ENCODE results near the gene TEX101.
"Not testable (repeated sequence)": the region's sequence is repeated elsewhere in the genome, so short reads cannot be mapped to it uniquely, and the experiment has no call there.

The TEX101 gene

GRCh38 chr19:43393501-43393900 is 21.2 kb upstream of the TEX101 start:
- peak; percentile 79; the same call in 1 of the 2 replicates for TF ChIP-seq ZNF664 (tag by site-specific recombination; IDR thresholded peaks at IDR 0.05)
- peaks cover 26% of the 10 kb centered on the region for H3K4me1 ChIP-seq (ENCODE audit: control insufficient read depth, insufficient read depth, low read length)
- H3K36me3 ChIP-seq (ENCODE audit: control insufficient read depth in 2 of 2, insufficient read depth in 1 of 2, low read length in 2 of 2); H3K9me3 ChIP-seq (ENCODE audit: control insufficient read depth, insufficient read depth, low read depth, low read length); CTCF ChIA-PET; H3K27ac ChIP-seq (ENCODE audit: extremely low read depth, low read depth, low read length); H3K4me3 ChIP-seq (ENCODE audit: low read depth, low read length): not testable (repeated sequence)
- POLR2A ChIA-PET = interaction anchor here (0.6 kb wide), 1 partner anchor 10 kb away, joined by 3 read pairs; no protein-coding TSS in a partner anchor

DNA sequence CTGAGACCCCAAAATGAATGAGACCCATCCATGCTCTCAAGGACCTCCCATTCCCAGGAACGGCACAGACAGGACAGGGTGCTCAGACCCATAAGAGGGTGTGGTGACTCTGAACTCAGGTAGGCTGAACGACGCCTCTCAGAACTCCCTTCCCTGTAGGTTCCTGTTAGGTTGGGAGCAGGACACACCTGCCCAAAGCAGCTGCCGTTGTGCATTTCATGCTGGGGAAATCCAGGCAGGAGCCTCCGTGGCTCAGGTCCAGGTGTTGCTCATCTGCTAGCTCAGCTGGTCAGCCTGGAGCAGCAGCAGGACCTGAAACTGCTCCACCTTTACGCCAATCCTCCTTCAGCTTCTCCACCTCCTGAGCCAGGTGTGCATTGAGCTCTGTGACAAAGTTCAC is 19.1 kb upstream of the TEX101 start:
- Histone ChIP-seq H3K4me3 (ENCODE audit: low read depth, low read length) (no peak overlapping the region), H3K9me3 (ENCODE audit: control insufficient read depth, insufficient read depth, low read depth, low read length) (no peaks in the 10 kb centered on the region; the same call in none of the 2 replicates), H3K27ac (ENCODE audit: extremely low read depth, low read depth, low read length) (no peak overlapping the region), H3K4me1 (ENCODE audit: control insufficient read depth, insufficient read depth, low read length) (peaks cover 23% of the 10 kb centered on the region), H3K36me3 (ENCODE audit: control insufficient read depth in 2 of 2, insufficient read depth in 1 of 2, low read length in 2 of 2) (no peaks in the 10 kb centered on the region)
- no peak for TF ChIP-seq ZNF335 (tag by site-specific recombination; conservative IDR thresholded peaks at IDR 0.05)
- TF ChIP-seq ZNF747 (tag by site-specific recombination; IDR thresholded peaks at IDR 0.05) = no peak
- no peak for TF ChIP-seq ZNF311 (tag by site-specific recombination; IDR thresholded peaks at IDR 0.05; ENCODE audit: borderline replicate concordance)
- no peak for TF ChIP-seq ZNF571 (tag by site-specific recombination; IDR thresholded peaks at IDR 0.05)
- no peak for TF ChIP-seq ZNF155 (tag by site-specific recombination; IDR thresholded peaks at IDR 0.05)
- ChIA-PET CTCF (interaction anchor here (1.1 to 1.8 kb wide), 2 partner anchors 30 to 78 kb away, joined by 3 to 16 read pairs; no protein-coding TSS in a partner anchor), POLR2A (no interaction called here)

DNA sequence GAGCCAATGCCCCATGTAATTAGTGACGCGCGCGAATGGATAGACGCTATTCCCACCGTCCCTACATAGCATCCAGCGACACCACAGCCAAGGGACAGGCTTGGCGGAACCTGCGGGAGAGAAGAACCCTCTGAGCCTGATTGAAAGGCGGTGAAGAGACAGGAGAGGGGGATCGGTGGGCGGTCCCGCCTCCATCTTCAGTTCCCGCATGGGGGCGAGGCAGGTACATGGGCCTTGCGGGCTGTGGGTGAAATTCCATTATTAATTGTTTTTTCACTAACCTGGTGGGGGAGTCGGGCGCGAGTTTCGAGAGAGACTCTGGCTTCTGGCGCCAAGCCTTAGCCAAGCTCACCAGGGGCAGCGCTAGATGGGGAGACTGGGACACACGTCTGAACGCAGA is 8.4 kb upstream of the TEX101 start:
- TF ChIP-seq ZNF175 (tag by site-specific recombination; IDR thresholded peaks at IDR 0.05) = no peak
- TF ChIP-seq ZNF76 (tag by site-specific recombination; IDR thresholded peaks at IDR 0.05; ENCODE audit: borderline replicate concordance, low read depth) = no peak
- TF ChIP-seq ZNF707 (tag by site-specific recombination; IDR thresholded peaks at IDR 0.05) = no peak
- no peak for TF ChIP-seq ZNF830 (tag by site-specific recombination; IDR thresholded peaks at IDR 0.05; ENCODE audit: low read depth)
- TF ChIP-seq, protein P1, sequence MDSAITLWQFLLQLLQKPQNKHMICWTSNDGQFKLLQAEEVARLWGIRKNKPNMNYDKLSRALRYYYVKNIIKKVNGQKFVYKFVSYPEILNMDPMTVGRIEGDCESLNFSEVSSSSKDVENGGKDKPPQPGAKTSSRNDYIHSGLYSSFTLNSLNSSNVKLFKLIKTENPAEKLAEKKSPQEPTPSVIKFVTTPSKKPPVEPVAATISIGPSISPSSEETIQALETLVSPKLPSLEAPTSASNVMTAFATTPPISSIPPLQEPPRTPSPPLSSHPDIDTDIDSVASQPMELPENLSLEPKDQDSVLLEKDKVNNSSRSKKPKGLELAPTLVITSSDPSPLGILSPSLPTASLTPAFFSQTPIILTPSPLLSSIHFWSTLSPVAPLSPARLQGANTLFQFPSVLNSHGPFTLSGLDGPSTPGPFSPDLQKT (IDR thresholded peaks at IDR 0.05; ENCODE audit: borderline replicate concordance, low read depth, low read length) = no peak
- ChIA-PET CTCF (interaction anchor here (0.6 to 5.6 kb wide), 5 partner anchors 12 to 40 kb away, joined by 3 to 33 read pairs (median 3); no protein-coding TSS in a partner anchor), POLR2A (no interaction called here)
- Histone ChIP-seq H3K4me3 (ENCODE audit: low read depth, low read length) (no peak overlapping the region), H3K4me1 (ENCODE audit: control insufficient read depth, insufficient read depth, low read length) (peaks cover 5% of the 10 kb centered on the region), H3K9me3 (ENCODE audit: control insufficient read depth, insufficient read depth, low read depth, low read length) (no peaks in the 10 kb centered on the region; the same call in none of the 2 replicates), H3K27ac (ENCODE audit: extremely low read depth, low read depth, low read length) (no peak overlapping the region), H3K36me3 (ENCODE audit: control insufficient read depth in 2 of 2, insufficient read depth in 1 of 2, low read length in 2 of 2) (no peaks in the 10 kb centered on the region)

GRCh38 chr19:43407416-43408005 is 7.2 kb upstream of the TEX101 start:
- CTCF ChIA-PET = interaction anchor here (0.5 to 5.6 kb wide), 5 partner anchors 13 to 303 kb away, joined by 3 to 33 read pairs (median 3); no protein-coding TSS in a partner anchor
- H3K36me3 ChIP-seq (ENCODE audit: control insufficient read depth in 2 of 2, insufficient read depth in 1 of 2, low read length in 2 of 2) = no peaks in the 10 kb centered on the region
- no peaks in the 10 kb centered on the region; the same call in none of the 2 replicates for H3K9me3 ChIP-seq (ENCODE audit: control insufficient read depth, insufficient read depth, low read depth, low read length)
- POLR2A ChIA-PET = interaction anchor here (0.7 kb wide), 1 partner anchor 350 kb away, joined by 3 read pairs; no protein-coding TSS in a partner anchor
- no peak overlapping the region for H3K4me3 ChIP-seq (ENCODE audit: low read depth, low read length)
- H3K27ac ChIP-seq (ENCODE audit: extremely low read depth, low read depth, low read length) = no peak overlapping the region
- peaks cover 5% of the 10 kb centered on the region for H3K4me1 ChIP-seq (ENCODE audit: control insufficient read depth, insufficient read depth, low read length)
- TF ChIP-seq ZXDB (tag by site-specific recombination; IDR thresholded peaks at IDR 0.05) (no peak), ZNF426 (tag by site-specific recombination; IDR thresholded peaks at IDR 0.05) (no peak), ZSCAN23 (tag by site-specific recombination; IDR thresholded peaks at IDR 0.05) (no peak), ZNF777 (tag by site-specific recombination; IDR thresholded peaks at IDR 0.05; ENCODE audit: borderline replicate concordance) (no peak), ZNF571 (tag by site-specific recombination; IDR thresholded peaks at IDR 0.05) (no peak), ZNF596 (tag by site-specific recombination; IDR thresholded peaks at IDR 0.05) (no peak), ZNF692 (tag by site-specific recombination; IDR thresholded peaks at IDR 0.05) (no peak), ZNF394 (tag by site-specific recombination; IDR thresholded peaks at IDR 0.05; ENCODE audit: borderline replicate concordance) (no peak), ZNF48 (tag by site-specific recombination; IDR thresholded peaks at IDR 0.05) (no peak)
- TF ChIP-seq, protein P2, sequence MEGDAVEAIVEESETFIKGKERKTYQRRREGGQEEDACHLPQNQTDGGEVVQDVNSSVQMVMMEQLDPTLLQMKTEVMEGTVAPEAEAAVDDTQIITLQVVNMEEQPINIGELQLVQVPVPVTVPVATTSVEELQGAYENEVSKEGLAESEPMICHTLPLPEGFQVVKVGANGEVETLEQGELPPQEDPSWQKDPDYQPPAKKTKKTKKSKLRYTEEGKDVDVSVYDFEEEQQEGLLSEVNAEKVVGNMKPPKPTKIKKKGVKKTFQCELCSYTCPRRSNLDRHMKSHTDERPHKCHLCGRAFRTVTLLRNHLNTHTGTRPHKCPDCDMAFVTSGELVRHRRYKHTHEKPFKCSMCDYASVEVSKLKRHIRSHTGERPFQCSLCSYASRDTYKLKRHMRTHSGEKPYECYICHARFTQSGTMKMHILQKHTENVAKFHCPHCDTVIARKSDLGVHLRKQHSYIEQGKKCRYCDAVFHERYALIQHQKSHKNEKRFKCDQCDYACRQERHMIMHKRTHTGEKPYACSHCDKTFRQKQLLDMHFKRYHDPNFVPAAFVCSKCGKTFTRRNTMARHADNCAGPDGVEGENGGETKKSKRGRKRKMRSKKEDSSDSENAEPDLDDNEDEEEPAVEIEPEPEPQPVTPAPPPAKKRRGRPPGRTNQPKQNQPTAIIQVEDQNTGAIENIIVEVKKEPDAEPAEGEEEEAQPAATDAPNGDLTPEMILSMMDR (tag by site-specific recombination; IDR thresholded peaks at IDR 0.05) = no peak
- TF ChIP-seq, protein P3, sequence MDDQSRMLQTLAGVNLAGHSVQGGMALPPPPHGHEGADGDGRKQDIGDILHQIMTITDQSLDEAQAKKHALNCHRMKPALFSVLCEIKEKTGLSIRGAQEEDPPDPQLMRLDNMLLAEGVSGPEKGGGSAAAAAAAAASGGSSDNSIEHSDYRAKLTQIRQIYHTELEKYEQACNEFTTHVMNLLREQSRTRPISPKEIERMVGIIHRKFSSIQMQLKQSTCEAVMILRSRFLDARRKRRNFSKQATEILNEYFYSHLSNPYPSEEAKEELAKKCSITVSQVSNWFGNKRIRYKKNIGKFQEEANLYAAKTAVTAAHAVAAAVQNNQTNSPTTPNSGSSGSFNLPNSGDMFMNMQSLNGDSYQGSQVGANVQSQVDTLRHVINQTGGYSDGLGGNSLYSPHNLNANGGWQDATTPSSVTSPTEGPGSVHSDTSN (CRISPR knock-in tag; IDR thresholded peaks at IDR 0.05) = no peak

All from HEK293 (cell line).